CD4-positive, alpha-beta T cell (primary cell): ENCODE measurements around the gene SFMBT2. TPM values are rescaled to one million over a fixed set of nuclear protein-coding genes. Genes with fewer than 3 reads are reported as not detected.

Source experiments
- ATAC-seq: fragments of 200-7000 bp; cut with Tn5 transposase; one replicate; pipeline ENCODE4 v1.10.0; 2022; ENCODE audit warnings: mild to moderate bottlenecking; ENCODE audit not compliant: poor library complexity
- CTCF ChIA-PET: fragments of 350-600 bp; sonication (Branson Sonifier 250); formaldehyde crosslinking; loops from one replicate; lab custom pipeline; 2021; ENCODE audit warnings: antibody characterized with exemption, inconsistent platforms; lab: Charles Lee
- POLR2A ChIA-PET: fragments of 350-600 bp; sonication (Branson Sonifier 250); formaldehyde crosslinking; loops from one replicate; lab custom pipeline; 2021; ENCODE audit warnings: antibody characterized with exemption, inconsistent platforms; lab: Charles Lee
- DNase-seq, 14 experiments: peaks; one replicate each; pipeline ENCODE4 v3.0.0-alpha.2; 2013 to 2020; ENCODE audit warnings: mixed read lengths in 2 of 14
- H3K27ac ChIP-seq, 2 donors: one replicate each; pipeline versions ENCODE4 v1.5.1 to v1.7.0; 2013; ENCODE audit warnings: low read length in 2 of 2, low read depth in 1 of 2, mild to moderate bottlenecking in 1 of 2
- H3K27me3 ChIP-seq, 2 experiments: 1 replicate in 1 of 2; 2 replicates in 1 of 2; pipeline versions ENCODE4 v1.6.1 to v1.7.0; 2013; ENCODE audit warnings: low read length in 2 of 2, control low read depth in 1 of 2, mild to moderate bottlenecking in 1 of 2, moderate library complexity in 1 of 2; ENCODE audit not compliant: insufficient read depth in 2 of 2, control insufficient read depth in 1 of 2
- H3K36me3 ChIP-seq: one replicate; pipeline ENCODE4 v1.6.1; 2013; ENCODE audit warnings: low read length, control low read depth; ENCODE audit not compliant: insufficient read depth
- H3K4me1 ChIP-seq: one replicate; pipeline ENCODE4 v1.6.1; 2013; ENCODE audit warnings: low read length, control low read depth; ENCODE audit not compliant: insufficient read depth
- H3K4me3 ChIP-seq: one replicate; pipeline ENCODE4 v1.5.1; 2013; ENCODE audit warnings: mild to moderate bottlenecking, low read length, moderate library complexity
- H3K9me3 ChIP-seq, 2 experiments: 1 replicate in 1 of 2; 2 replicates in 1 of 2; pipeline versions ENCODE4 v1.6.1 to v1.7.0; 2013; ENCODE audit warnings: low read length in 2 of 2, mild to moderate bottlenecking in 2 of 2, control low read depth in 1 of 2, moderate library complexity in 1 of 2; ENCODE audit not compliant: control insufficient read depth in 1 of 2, insufficient read depth in 1 of 2
- H3K27ac Mint-ChIP-seq: one replicate; pipeline ENCODE4 v1.8.0; 2020; ENCODE audit warnings: mixed read lengths
- H3K27me3 Mint-ChIP-seq: one replicate; pipeline ENCODE4 v1.8.0; 2021; ENCODE audit warnings: mixed read lengths
- H3K36me3 Mint-ChIP-seq: one replicate; pipeline ENCODE4 v1.8.0; 2021; ENCODE audit warnings: low read depth, mixed read lengths
- H3K4me1 Mint-ChIP-seq: one replicate; pipeline ENCODE4 v1.8.0; 2021; ENCODE audit warnings: low read depth, mixed read lengths
- H3K4me3 Mint-ChIP-seq: one replicate; pipeline ENCODE4 v1.8.0; 2020; ENCODE audit warnings: mild to moderate bottlenecking, mixed read lengths
- H3K9me3 Mint-ChIP-seq: one replicate; pipeline ENCODE4 v1.8.0; 2020; ENCODE audit warnings: mixed read lengths
- CTCF ChIP-seq: fragments of 200-600 bp; IDR thresholded peaks from one replicate; pipeline ENCODE4 v1.8.0; 2022; ENCODE audit warnings: antibody characterized with exemption, mild to moderate bottlenecking
- intact Hi-C, 2 experiments: fragments of 100-400 bp; cut with DNase I in 1 of 2; cut with micrococcal nuclease in 1 of 2; formaldehyde crosslinking; loops; one replicate each; pipeline versions ENCODE4 v1.15.1 to v1.9.0; 2023 to 2025; cut with DNase I, micrococcal nuclease
- total RNA-seq, 174 experiments: library from RNA in 2 of 174; stranded (reverse) in 2 of 174; gene quantifications; one replicate each; pipeline ENCODE4 v1.2.3 and lab custom pipeline; 2021 to 2026

SFMBT2 gene
- total RNA-seq, 2 experiments from 2014 or later, result 41.0 to 42.0 TPM

DNA sequence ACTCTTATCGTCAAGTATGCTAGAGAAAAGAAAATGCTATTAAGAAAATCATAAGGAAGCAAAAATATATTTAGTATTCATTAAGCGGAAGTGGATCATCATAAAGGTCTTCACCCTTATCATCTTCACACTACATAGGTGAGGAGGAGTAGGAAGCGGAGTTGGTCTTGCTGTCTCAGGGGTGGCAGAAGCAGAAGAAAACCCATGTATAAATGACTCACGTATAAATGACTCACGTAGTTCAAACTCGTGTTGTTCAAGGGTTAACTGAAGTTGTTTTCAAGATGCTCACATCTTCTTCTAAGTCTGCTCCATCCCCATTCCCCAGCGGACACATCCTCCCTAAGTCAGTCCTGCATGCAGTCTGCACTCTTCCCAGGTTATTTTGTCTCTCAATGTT, 72.4 kb downstream of the SFMBT2 start:
- POLR2A ChIA-PET, result no interaction called here

GRCh38 chr10:7337431-7338171, 73.2 kb downstream of the SFMBT2 start:
- Mint-ChIP-seq H3K4me1 (peaks cover 85% of the 10 kb centered on the region), H3K9me3 (peaks cover 2% of the 10 kb centered on the region), H3K36me3 (peaks cover 61% of the 10 kb centered on the region), H3K4me3 (no peak overlapping the region), H3K27ac (peak overlapping the region; percentile 29), H3K27me3 (no peaks in the 10 kb centered on the region)
- H3K36me3 ChIP-seq, result peaks cover 5% of the 10 kb centered on the region
- DNase-seq (peak in 2 of 14 experiments; percentile 10 to 27), ATAC-seq (no peak)
- no peaks in the 10 kb centered on the region for H3K4me1 ChIP-seq
- H3K27me3 ChIP-seq, result no peaks in the 10 kb centered on the region
- H3K9me3 ChIP-seq, result no peaks in the 10 kb centered on the region
- intact Hi-C loops, result loop anchor here in 1 of 2 experiments (10.0 kb wide), 1 partner anchor 63 kb away; no protein-coding TSS in a partner anchor
- no peak overlapping the region for H3K27ac ChIP-seq
- POLR2A ChIA-PET, result no interaction called here
- no peak overlapping the region for H3K4me3 ChIP-seq
- CTCF ChIA-PET, result interaction anchor here (1.0 kb wide), 1 partner anchor 71 kb away, joined by 3 read pairs; no protein-coding TSS in a partner anchor
- no peak for TF ChIP-seq CTCF

More for the DNA sequence above, 72.4 kb downstream of the SFMBT2 start:
- H3K4me3 ChIP-seq, result no peak overlapping the region
- no peaks in the 10 kb centered on the region for H3K4me1 ChIP-seq
- H3K9me3 ChIP-seq, result no peaks in the 10 kb centered on the region
- peaks cover 5% of the 10 kb centered on the region for H3K36me3 ChIP-seq
- no peak for ATAC-seq
- no peak for TF ChIP-seq CTCF
- peaks cover 85% of the 10 kb centered on the region for H3K4me1 Mint-ChIP-seq
- peaks cover 66% of the 10 kb centered on the region for H3K36me3 Mint-ChIP-seq
- H3K27me3 Mint-ChIP-seq, result no peaks in the 10 kb centered on the region
- CTCF ChIA-PET, result interaction anchor here (1.0 kb wide), 1 partner anchor 70 kb away, joined by 3 read pairs; no protein-coding TSS in a partner anchor
- H3K4me3 Mint-ChIP-seq, result no peak overlapping the region
- no peak overlapping the region for H3K27ac ChIP-seq
- DNase-seq, result no peak
- no peaks in the 10 kb centered on the region for H3K27me3 ChIP-seq
- H3K27ac Mint-ChIP-seq, result no peak overlapping the region
- H3K9me3 Mint-ChIP-seq, result peaks cover 2% of the 10 kb centered on the region
- intact Hi-C loops, result loop anchor here in 1 of 2 experiments (10.0 kb wide), 1 partner anchor 64 kb away; no protein-coding TSS in a partner anchor

- no peaks in the 10 kb centered on the region for H3K9me3 ChIP-seq
- peaks cover 4% of the 10 kb centered on the region for H3K4me1 ChIP-seq
- Mint-ChIP-seq H3K27me3 (no peaks in the 10 kb centered on the region), H3K9me3 (no peaks in the 10 kb centered on the region), H3K27ac (peak overlapping the region; percentile 29), H3K4me3 (no peak overlapping the region), H3K4me1 (peaks cover 86% of the 10 kb centered on the region), H3K36me3 (peaks cover 65% of the 10 kb centered on the region)
- no peak for TF ChIP-seq CTCF
- intact Hi-C loops, result loop anchor here in 1 of 2 experiments (10.0 kb wide), 1 partner anchor 61 kb away; no protein-coding TSS in a partner anchor
- no peaks in the 10 kb centered on the region for H3K27me3 ChIP-seq
- no peak overlapping the region for H3K27ac ChIP-seq
- POLR2A ChIA-PET, result no interaction called here
- DNase-seq (no peak), ATAC-seq (no peak)
- H3K36me3 ChIP-seq, result peaks cover 5% of the 10 kb centered on the region
- CTCF ChIA-PET, result no interaction called here
- H3K4me3 ChIP-seq, result no peak overlapping the region
Observed at GRCh38 chr10:7335977-7336376, 74.9 kb downstream of the SFMBT2 start.
